Esophagus squamous epithelium (tissue), 5 donors: ENCODE results near the gene CMTM8. TPM values are rescaled to one million over a fixed set of nuclear protein-coding genes. Genes with fewer than 3 reads are reported as not detected.
A peak's percentile ranks its signal among the peaks of the same experiment; 100 is the strongest.

Experiments
- DNase-seq: peaks from one replicate; lab custom pipeline; 2025; lab: John Stamatoyannopoulos, UW
- H3K27ac ChIP-seq, 4 donors: fragments of 200-600 bp; sonication (generic); one replicate each; pipeline ENCODE4 v1.5.1; 2016 to 2019; ENCODE audit warnings: mild to moderate bottlenecking in 1 of 4
- H3K27me3 ChIP-seq, 4 donors: fragments of 200-600 bp; sonication (generic); 1 replicate in 3 of 4; 2 replicates in 1 of 4; pipeline versions ENCODE4 v1.5.1 to v1.6.0; 2017 to 2021; ENCODE audit warnings: antibody characterized with exemption in 1 of 4
- H3K36me3 ChIP-seq, 3 donors: fragments of 200-600 bp; sonication (generic); one replicate each; pipeline ENCODE4 v1.5.1; 2016 to 2019
- H3K4me1 ChIP-seq, 3 donors: fragments of 200-600 bp; sonication (generic); one replicate each; pipeline ENCODE4 v1.5.1; 2017 to 2019
- H3K4me3 ChIP-seq, 4 donors: fragments of 200-600 bp; sonication (generic); 1 replicate in 3 of 4; 2 replicates in 1 of 4; pipeline ENCODE4 v1.5.1; 2016 to 2019; ENCODE audit warnings: mild to moderate bottlenecking in 2 of 4, moderate library complexity in 1 of 4
- H3K9me3 ChIP-seq, 3 donors: fragments of 200-600 bp; sonication (generic); one replicate each; pipeline ENCODE4 v1.5.1; 2016 to 2019
- POLR2A ChIP-seq, 4 donors: fragments of 450-650 bp; IDR thresholded peaks; one replicate each; pipeline ENCODE4 v1.6.1; 2017; ENCODE audit warnings: antibody characterized with exemption in 4 of 4, mild to moderate bottlenecking in 4 of 4, moderate library complexity in 3 of 4
- WGBS, 2 donors: methylation state at CpG; one replicate each; pipeline ENCODE4 v1.1.5; 2018; 5-methylcytosine and 5-hydroxymethylcytosine counted together
- intact Hi-C: fragments of 100-400 bp; cut with DNase I; formaldehyde crosslinking; loops from one replicate; pipeline ENCODE4 v1.15.0; 2022
- total RNA-seq, 4 donors: library from RNA; depleted of rRNA; stranded (reverse); fragments of >200 nt; gene quantifications; one replicate each; pipeline ENCODE4 v1.1.0, GENCODE V29; 2016
- TF ChIP-seq, protein P1 (sequence below), 6 experiments: fragments of 450-650 bp in 4 of 6; fragments of 200-600 bp in 2 of 6; sonication (generic) in 2 of 6; IDR thresholded peaks; one replicate each; pipeline ENCODE4 v1.5.1; 2016 to 2019; ENCODE audit warnings: antibody characterized with exemption in 6 of 6, mild to moderate bottlenecking in 4 of 6, moderate library complexity in 4 of 6
- donor health status: DM: yes; HTN: yes; CAD: no.

CMTM8 gene
- total RNA-seq, 4 donors from 2014 or later: 3.8 to 7.4 (median 4.3) TPM

DNA sequence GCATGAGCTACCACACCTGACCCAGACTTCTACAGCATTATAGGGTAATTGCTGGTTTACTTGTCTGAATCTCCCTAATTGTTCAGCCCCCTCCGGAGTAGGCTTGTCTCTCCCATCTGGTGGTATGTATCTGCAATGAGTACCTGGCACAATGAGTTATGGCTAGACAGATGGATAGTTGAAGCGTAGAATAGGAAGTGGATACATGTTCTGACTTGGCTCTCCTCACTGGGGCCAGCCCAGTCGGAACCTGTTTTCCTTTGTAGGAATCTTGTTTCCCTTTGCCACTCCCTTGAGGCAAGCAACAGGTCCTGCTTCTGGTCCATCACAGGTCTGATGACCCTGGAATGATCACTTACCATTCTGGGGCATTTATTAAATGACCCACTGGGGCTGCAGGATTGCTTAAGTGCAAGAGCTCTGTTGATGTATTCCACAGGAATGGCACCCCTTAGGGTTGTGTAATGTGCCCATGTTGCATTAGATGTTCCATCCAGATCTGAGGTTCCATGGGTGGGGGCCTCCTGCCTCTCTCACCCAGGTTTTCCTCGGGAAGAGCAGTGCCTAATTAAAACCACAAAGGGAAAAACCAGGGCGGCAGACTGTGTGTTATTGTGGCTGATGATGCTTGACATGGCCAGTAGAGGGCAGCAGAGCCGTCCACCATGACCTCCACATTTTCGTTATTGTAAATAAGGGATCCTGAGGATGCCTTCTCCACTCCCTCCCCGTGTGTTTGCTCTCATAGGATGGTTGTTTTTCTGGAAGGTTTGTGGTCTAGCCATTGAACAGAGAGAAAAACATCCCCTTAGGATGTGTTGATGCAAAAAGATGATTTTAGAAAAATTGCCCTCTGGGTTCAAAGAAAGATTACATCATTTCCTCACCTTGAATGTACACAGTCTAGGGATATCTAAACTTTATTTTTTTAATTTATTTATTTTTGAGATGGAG, 58.0 kb downstream of the CMTM8 start:
- no peak for DNase-seq
- TF ChIP-seq, protein P1, sequence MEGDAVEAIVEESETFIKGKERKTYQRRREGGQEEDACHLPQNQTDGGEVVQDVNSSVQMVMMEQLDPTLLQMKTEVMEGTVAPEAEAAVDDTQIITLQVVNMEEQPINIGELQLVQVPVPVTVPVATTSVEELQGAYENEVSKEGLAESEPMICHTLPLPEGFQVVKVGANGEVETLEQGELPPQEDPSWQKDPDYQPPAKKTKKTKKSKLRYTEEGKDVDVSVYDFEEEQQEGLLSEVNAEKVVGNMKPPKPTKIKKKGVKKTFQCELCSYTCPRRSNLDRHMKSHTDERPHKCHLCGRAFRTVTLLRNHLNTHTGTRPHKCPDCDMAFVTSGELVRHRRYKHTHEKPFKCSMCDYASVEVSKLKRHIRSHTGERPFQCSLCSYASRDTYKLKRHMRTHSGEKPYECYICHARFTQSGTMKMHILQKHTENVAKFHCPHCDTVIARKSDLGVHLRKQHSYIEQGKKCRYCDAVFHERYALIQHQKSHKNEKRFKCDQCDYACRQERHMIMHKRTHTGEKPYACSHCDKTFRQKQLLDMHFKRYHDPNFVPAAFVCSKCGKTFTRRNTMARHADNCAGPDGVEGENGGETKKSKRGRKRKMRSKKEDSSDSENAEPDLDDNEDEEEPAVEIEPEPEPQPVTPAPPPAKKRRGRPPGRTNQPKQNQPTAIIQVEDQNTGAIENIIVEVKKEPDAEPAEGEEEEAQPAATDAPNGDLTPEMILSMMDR (IDR thresholded peaks at IDR 0.05): peak; percentile 65 to 84 (median 77)
- no peak for TF ChIP-seq POLR2A (IDR thresholded peaks at IDR 0.05)
- no peaks in the 10 kb centered on the region for H3K27me3 ChIP-seq
- 10 to 24% methylated on average over 7 to 8 of the region's 8 CpGs for WGBS, 2 donors
- no peaks in the 10 kb centered on the region for H3K36me3 ChIP-seq
- intact Hi-C loops: loop anchor here (10.0 kb wide), 2 partner anchors 112 to 168 kb away; no protein-coding TSS in a partner anchor
- H3K27ac ChIP-seq: no peak overlapping the region
- no peak overlapping the region for H3K4me3 ChIP-seq
- peaks cover 0 to 38% (median 9%) of the 10 kb centered on the region in 3 donors for H3K4me1 ChIP-seq
- no peaks in the 10 kb centered on the region for H3K9me3 ChIP-seq

DNA sequence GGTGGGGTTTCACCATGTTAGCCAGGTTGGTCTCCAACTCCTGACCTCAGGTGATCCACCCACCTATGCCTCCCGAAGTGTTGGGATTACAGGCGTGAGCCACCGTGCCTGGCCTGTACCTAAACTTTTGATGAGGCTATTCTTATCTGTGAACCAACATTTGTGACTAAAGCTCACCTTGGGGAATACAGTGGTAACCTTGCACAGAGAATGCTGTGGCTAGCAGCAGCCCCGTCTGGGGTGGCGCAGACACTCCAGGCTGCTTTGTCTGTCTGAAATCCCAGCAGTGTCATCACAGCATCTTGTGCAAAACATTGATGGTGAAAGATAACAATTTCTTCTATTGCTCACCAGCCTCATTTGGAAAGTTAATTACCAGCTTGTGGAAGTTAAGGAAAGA, 58.9 kb downstream of the CMTM8 start:
- intact Hi-C loops: loop anchor here (10.0 kb wide), 2 partner anchors 113 to 167 kb away; no protein-coding TSS in a partner anchor
- no peaks in the 10 kb centered on the region for H3K9me3 ChIP-seq
- no peaks in the 10 kb centered on the region for H3K36me3 ChIP-seq
- H3K27me3 ChIP-seq: no peaks in the 10 kb centered on the region
- H3K4me3 ChIP-seq: no peak overlapping the region
- TF ChIP-seq POLR2A (IDR thresholded peaks at IDR 0.05): no peak
- TF ChIP-seq, protein P1 (IDR thresholded peaks at IDR 0.05): no peak
- 75 to 85% methylated on average over 4 to 5 of the region's 5 CpGs for WGBS, 2 donors
- no peak for DNase-seq
- no peak overlapping the region for H3K27ac ChIP-seq
- peaks cover 0 to 30% (median 9%) of the 10 kb centered on the region in 3 donors for H3K4me1 ChIP-seq

DNA sequence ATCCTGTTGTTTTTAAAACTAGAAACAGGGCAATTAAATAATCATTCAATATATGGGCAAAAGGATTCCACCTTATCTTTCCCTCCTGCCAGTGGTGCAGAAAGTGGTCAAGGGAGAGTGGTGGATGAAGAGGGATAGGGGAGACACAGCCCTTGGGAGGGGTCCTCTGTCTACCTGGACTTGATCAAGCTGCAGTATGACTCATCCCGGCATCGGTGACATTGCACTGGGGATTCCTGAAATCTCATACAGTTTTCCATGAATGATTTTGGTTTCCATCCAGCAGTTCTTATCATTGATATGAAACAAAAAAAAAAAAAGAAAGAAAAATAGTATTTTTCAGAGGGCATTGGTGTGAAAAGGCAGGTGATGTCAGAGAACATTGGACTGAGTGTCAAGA, 62.9 kb downstream of the CMTM8 start:
- WGBS, 2 donors: 67 to 88% methylated on average over 2 of the region's 2 CpGs
- intact Hi-C loops: no loop called here

DNA sequence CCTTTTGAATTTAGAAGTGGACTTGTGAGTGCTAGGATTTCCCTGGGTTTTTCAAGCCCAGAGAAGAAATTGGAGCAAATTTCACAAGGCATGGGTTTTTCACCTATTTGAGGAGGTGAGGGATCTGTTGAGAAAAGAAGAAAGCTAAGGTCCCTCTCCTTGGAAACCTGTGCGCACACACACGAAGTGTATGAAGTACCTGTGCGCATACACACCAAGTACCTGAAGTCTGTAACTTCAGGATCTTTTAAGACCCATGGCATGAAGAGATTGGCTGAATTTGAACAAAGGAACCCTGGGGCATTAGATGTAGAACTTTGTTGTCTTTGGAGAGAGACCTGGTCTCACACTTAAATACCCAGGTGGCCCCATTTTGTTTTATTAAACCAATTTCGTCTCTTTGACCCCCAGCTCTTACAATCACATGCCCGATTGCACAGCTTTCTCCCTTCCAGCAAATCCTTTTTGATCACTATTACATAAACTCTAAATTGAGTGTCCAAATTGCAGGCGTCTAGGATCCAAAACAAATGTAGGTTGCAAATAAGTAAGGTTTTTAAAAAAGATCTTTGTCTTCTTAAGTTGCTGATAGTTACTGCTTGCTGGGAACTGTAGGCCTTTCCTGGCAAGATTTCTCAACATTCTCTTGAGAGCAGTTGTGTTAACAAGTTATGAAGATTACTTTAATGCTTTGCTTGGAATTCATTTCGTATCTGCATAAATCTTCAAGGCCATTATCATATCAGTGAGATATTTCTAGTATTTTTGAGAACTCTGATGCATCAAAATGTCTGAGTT, 64.3 kb downstream of the CMTM8 start:
- Histone ChIP-seq H3K9me3 (no peaks in the 10 kb centered on the region), H3K36me3 (no peaks in the 10 kb centered on the region), H3K27me3 (no peaks in the 10 kb centered on the region), H3K27ac (peak overlapping the region in 1 of 4 donors; percentile 3), H3K4me1 (peaks cover 0 to 17% (median 0%) of the 10 kb centered on the region in 3 donors), H3K4me3 (no peak overlapping the region)
- DNase-seq: no peak
- 75 to 79% methylated on average over 7 of the region's 7 CpGs for WGBS, 2 donors
- intact Hi-C loops: no loop called here
- TF ChIP-seq, protein P1 (IDR thresholded peaks at IDR 0.05): no peak
- TF ChIP-seq POLR2A (IDR thresholded peaks at IDR 0.05): no peak

More for the DNA sequence above, 62.9 kb downstream of the CMTM8 start:
- peaks cover 0 to 23% (median 3%) of the 10 kb centered on the region in 3 donors for H3K4me1 ChIP-seq
- no peaks in the 10 kb centered on the region for H3K27me3 ChIP-seq
- no peak for DNase-seq
- H3K36me3 ChIP-seq: no peaks in the 10 kb centered on the region
- TF ChIP-seq POLR2A (IDR thresholded peaks at IDR 0.05): no peak
- TF ChIP-seq, protein P1 (IDR thresholded peaks at IDR 0.05): no peak
- no peaks in the 10 kb centered on the region for H3K9me3 ChIP-seq
- H3K27ac ChIP-seq: no peak overlapping the region
- no peak overlapping the region for H3K4me3 ChIP-seq
